GM20000 (cell line): Measurements from ENCODE around the gene ZDHHC7.

ENCODE experiments used
- DNase-seq: peaks from one replicate; pipeline ENCODE4 v3.0.0; 2012; ENCODE audit warnings: low spot score
- CTCF ChIP-seq: IDR thresholded peaks from 2 replicates; pipeline ENCODE4 v1.5.1; 2012; ENCODE audit warnings: mild to moderate bottlenecking, control low read depth; ENCODE audit errors: extremely low read depth, missing control alignments

ZDHHC7 gene

GRCh38 chr16:85042167-85042526 is 30.8 kb upstream of the ZDHHC7 start:
- no peak for TF ChIP-seq CTCF
- no peak for DNase-seq

- no peak for TF ChIP-seq CTCF
- DNase-seq, result no peak
Observed at GRCh38 chr16:85041219-85042166, 30.2 kb upstream of the ZDHHC7 start.

GRCh38 chr16:85040685-85041084 is 29.4 kb upstream of the ZDHHC7 start:
- no peak for TF ChIP-seq CTCF
- no peak for DNase-seq

- no peak for DNase-seq
- TF ChIP-seq CTCF, result no peak
Observed at GRCh38 chr16:85037721-85038120, 26.4 kb upstream of the ZDHHC7 start.

- no peak for DNase-seq
- TF ChIP-seq CTCF, result no peak
Observed at GRCh38 chr16:85037050-85037410, 25.7 kb upstream of the ZDHHC7 start.

- TF ChIP-seq CTCF, result no peak
- DNase-seq, result no peak
Observed at GRCh38 chr16:85036236-85037049, 25.1 kb upstream of the ZDHHC7 start.

- no peak for DNase-seq
- TF ChIP-seq CTCF, result no peak
Observed at GRCh38 chr16:85034591-85035433, 23.5 kb upstream of the ZDHHC7 start.
